Aorta (tissue), 5 donors: Measurements from ENCODE around the gene CACNA1E. TPM values are rescaled to one million over a fixed set of nuclear protein-coding genes. Genes with fewer than 3 reads are reported as not detected.

Experiments used
- ATAC-seq: fragments of 200-7000 bp; cut with Tn5 transposase; one replicate; pipeline ENCODE4 v1.9.1; 2022; ENCODE audit warnings: moderate library complexity; ENCODE audit not compliant: low FRiP score
- DNase-seq, 2 donors: peaks; one replicate each; pipeline ENCODE4 v3.0.0-alpha.2; 2020
- H3K27ac ChIP-seq, 2 donors: one replicate each; pipeline ENCODE4 v1.5.1; 2013; ENCODE audit warnings: low read length in 2 of 2, mild to moderate bottlenecking in 2 of 2, moderate library complexity in 2 of 2, control low read depth in 1 of 2, inconsistent platforms in 1 of 2, low read depth in 1 of 2
- H3K27me3 ChIP-seq, 2 donors: one replicate each; pipeline ENCODE4 v1.6.1; 2013; ENCODE audit warnings: control low read depth in 1 of 2, low read length in 1 of 2, mild to moderate bottlenecking in 1 of 2, moderate library complexity in 1 of 2; ENCODE audit not compliant: insufficient read depth in 2 of 2, control insufficient read depth in 1 of 2
- H3K36me3 ChIP-seq, 2 donors: one replicate each; pipeline ENCODE4 v1.6.1; 2013; ENCODE audit warnings: control low read depth in 1 of 2, low read length in 1 of 2, mild to moderate bottlenecking in 1 of 2; ENCODE audit not compliant: insufficient read depth in 2 of 2, control insufficient read depth in 1 of 2
- H3K4me1 ChIP-seq, 2 donors: one replicate each; pipeline ENCODE4 v1.6.1; 2013; ENCODE audit warnings: low read length in 2 of 2, control low read depth in 1 of 2, mild to moderate bottlenecking in 1 of 2, moderate library complexity in 1 of 2; ENCODE audit not compliant: insufficient read depth in 2 of 2, control insufficient read depth in 1 of 2
- H3K4me3 ChIP-seq, 2 donors: one replicate each; pipeline ENCODE4 v1.5.1; 2013; ENCODE audit warnings: low read length in 2 of 2, control low read depth in 1 of 2, mild to moderate bottlenecking in 1 of 2
- H3K9me3 ChIP-seq: one replicate; pipeline ENCODE4 v1.6.1; 2013; ENCODE audit warnings: mild to moderate bottlenecking, low read length; ENCODE audit not compliant: control insufficient read depth
- WGBS, 2 donors: extraction: QIAGEN DNeasy Blood & Tissue Kit; methylation state at CpG; one replicate each; pipeline ENCODE4 v1.1.7; 2013; 5-methylcytosine and 5-hydroxymethylcytosine counted together
- intact Hi-C, 2 donors: fragments of 100-400 bp; cut with DNase I; formaldehyde crosslinking; loops; one replicate each; pipeline versions ENCODE4 v1.14.2 to v1.15.0; 2022
- polyA plus RNA-seq, 2 donors: library from polyadenylated mRNA; stranded (reverse); fragments of 200-250 nt; gene quantifications; one replicate each; pipeline ENCODE4 v1.2.3, GENCODE V29; 2013
- total RNA-seq, 2 donors: library from RNA; stranded (reverse); fragmentation: NEBNext Ultra II Directional; extraction: Animal tissue kit (Norgen Biotek cat#: 25700); gene quantifications; one replicate each; pipeline ENCODE4 v1.2.1, GENCODE V29; 2021
- donor health status: healthy with polysubstance abuse.
- donor health status: Bipolar disorder and iron deficiency.
- donor health status: DM: no; HTN: no; CAD: no.
- donor health status: DM: no; HTN: no; CAD: no.
- donor health status: DM: yes; HTN: yes; CAD: no.

The CACNA1E gene
- total and polyA plus RNA-seq, 4 donors = 0.06 to 0.19 TPM; not detected in 2

DNA sequence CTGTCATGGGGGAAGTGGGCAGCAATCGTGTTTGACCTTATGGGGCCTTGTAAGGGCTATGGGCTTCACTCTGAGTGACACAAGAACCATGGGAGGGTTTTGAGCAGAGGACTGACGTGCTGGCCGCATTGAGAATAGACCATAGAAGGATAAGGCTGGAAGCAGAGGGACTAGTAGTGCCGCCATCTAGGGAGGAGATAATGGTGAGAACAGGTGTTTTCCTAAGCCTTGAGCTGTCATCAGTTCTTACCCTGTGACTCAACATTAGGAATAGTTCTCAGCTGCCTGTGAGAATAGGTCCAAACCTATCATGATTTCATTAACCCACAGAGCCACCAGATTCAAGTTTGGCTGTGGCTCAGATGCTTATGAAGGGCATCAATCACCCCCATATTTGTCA, 228.5 kb downstream of the CACNA1E start:
- 85 to 86% methylated on average over 4 of the region's 4 CpGs for WGBS, 2 donors

GRCh38 chr1:181712711-181713110, 229.4 kb downstream of the CACNA1E start:
- no peaks in the 10 kb centered on the region for H3K4me1 ChIP-seq
- no peak overlapping the region for H3K4me3 ChIP-seq
- H3K9me3 ChIP-seq = peaks cover 2% of the 10 kb centered on the region
- no peak for ATAC-seq
- WGBS, 2 donors = 79 to 86% methylated on average over 9 of the region's 9 CpGs
- DNase-seq = no peak
- intact Hi-C loops = no loop called here
- no peaks in the 10 kb centered on the region for H3K36me3 ChIP-seq
- no peaks in the 10 kb centered on the region for H3K27me3 ChIP-seq
- H3K27ac ChIP-seq = no peak overlapping the region

More for the DNA sequence above, 228.5 kb downstream of the CACNA1E start:
- no peak overlapping the region for H3K4me3 ChIP-seq
- H3K27me3 ChIP-seq = no peaks in the 10 kb centered on the region
- no peaks in the 10 kb centered on the region for H3K36me3 ChIP-seq
- DNase-seq (no peak), ATAC-seq (no peak)
- H3K9me3 ChIP-seq = peaks cover 2% of the 10 kb centered on the region
- H3K4me1 ChIP-seq = no peaks in the 10 kb centered on the region
- no peak overlapping the region for H3K27ac ChIP-seq
- intact Hi-C loops = no loop called here

GRCh38 chr1:181714428-181714827, 231.1 kb downstream of the CACNA1E start:
- Histone ChIP-seq H3K27ac (no peak overlapping the region), H3K9me3 (peaks cover 2% of the 10 kb centered on the region), H3K27me3 (no peaks in the 10 kb centered on the region), H3K36me3 (no peaks in the 10 kb centered on the region), H3K4me1 (no peaks in the 10 kb centered on the region), H3K4me3 (no peak overlapping the region)
- ATAC-seq (no peak), DNase-seq (no peak)
- intact Hi-C loops = no loop called here
- WGBS, 2 donors = 53 to 57% methylated on average over 2 of the region's 2 CpGs

GRCh38 chr1:181718034-181718433, 234.7 kb downstream of the CACNA1E start:
- no peak for ATAC-seq

DNA sequence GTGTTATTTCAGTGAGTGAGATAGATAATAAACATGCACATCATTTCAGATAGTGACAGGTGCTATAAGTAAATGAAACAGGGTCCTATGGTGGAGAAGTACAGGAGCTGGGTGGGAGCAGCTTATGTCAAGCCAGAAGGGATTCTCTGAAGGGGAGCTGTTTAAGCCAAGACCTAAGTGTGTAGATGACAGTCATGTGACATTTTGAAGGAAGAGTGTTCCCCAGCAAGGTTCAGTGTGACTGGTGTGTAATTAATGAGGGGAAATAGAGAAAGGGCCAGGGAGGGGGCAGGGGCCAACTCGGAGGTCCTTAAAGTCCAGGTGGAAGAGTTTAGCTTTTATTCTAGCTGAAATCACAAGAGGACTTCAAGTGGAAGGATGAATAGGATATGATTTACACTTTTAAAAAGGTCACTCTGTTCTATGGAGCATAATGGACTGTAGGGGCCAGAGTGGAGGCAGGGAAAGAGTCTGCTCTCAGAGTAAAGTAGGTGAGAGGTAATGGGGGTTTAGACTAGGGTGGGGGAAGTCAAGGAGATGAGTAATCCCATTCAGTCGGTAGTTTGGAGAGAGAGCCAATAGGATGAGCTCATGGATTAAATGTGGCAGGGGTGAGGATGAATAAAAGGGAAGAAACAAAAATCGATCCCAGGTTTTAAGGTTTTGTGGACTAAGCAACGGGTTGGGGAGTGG, 243.1 kb downstream of the CACNA1E start:
- H3K27me3 ChIP-seq = no peaks in the 10 kb centered on the region
- DNase-seq = no peak
- no peak for ATAC-seq
- no peak overlapping the region for H3K27ac ChIP-seq
- H3K4me3 ChIP-seq = no peak overlapping the region
- H3K9me3 ChIP-seq = no peaks in the 10 kb centered on the region
- H3K36me3 ChIP-seq = no peaks in the 10 kb centered on the region
- intact Hi-C loops = no loop called here
- 53 to 55% methylated on average over 4 of the region's 4 CpGs for WGBS, 2 donors
- H3K4me1 ChIP-seq = no peaks in the 10 kb centered on the region

More at GRCh38 chr1:181718034-181718433, 234.7 kb downstream of the CACNA1E start:
- Histone ChIP-seq H3K36me3 (no peaks in the 10 kb centered on the region), H3K27ac (no peak overlapping the region), H3K4me3 (no peak overlapping the region), H3K4me1 (no peaks in the 10 kb centered on the region), H3K9me3 (no peaks in the 10 kb centered on the region), H3K27me3 (peaks cover 0 to 1% of the 10 kb centered on the region in 2 donors)
- 63 to 64% methylated on average over 6 of the region's 6 CpGs for WGBS, 2 donors
- DNase-seq = no peak
- intact Hi-C loops = no loop called here

- no peak for ATAC-seq
- H3K27ac ChIP-seq = no peak overlapping the region
- 91 to 93% methylated on average over 7 of the region's 7 CpGs for WGBS, 2 donors
These were observed 247.3 kb downstream of the CACNA1E start for GRCh38 chr1:181730606-181731005.

GRCh38 chr1:181732218-181732990, 249.1 kb downstream of the CACNA1E start:
- no peaks in the 10 kb centered on the region for H3K9me3 ChIP-seq
- H3K27ac ChIP-seq = no peak overlapping the region
- WGBS, 2 donors = 96 to 97% methylated on average over 31 of the region's 31 CpGs
- intact Hi-C loops = no loop called here
- H3K36me3 ChIP-seq = no peaks in the 10 kb centered on the region
- no peaks in the 10 kb centered on the region for H3K27me3 ChIP-seq
- ATAC-seq = no peak
- no peak for DNase-seq
- no peak overlapping the region for H3K4me3 ChIP-seq
- H3K4me1 ChIP-seq = no peaks in the 10 kb centered on the region

More at GRCh38 chr1:181730606-181731005, 247.3 kb downstream of the CACNA1E start:
- Histone ChIP-seq H3K4me3 (no peak overlapping the region), H3K4me1 (no peaks in the 10 kb centered on the region), H3K9me3 (no peaks in the 10 kb centered on the region), H3K27me3 (no peaks in the 10 kb centered on the region), H3K36me3 (no peaks in the 10 kb centered on the region)
- no peak for DNase-seq
- intact Hi-C loops = no loop called here

DNA sequence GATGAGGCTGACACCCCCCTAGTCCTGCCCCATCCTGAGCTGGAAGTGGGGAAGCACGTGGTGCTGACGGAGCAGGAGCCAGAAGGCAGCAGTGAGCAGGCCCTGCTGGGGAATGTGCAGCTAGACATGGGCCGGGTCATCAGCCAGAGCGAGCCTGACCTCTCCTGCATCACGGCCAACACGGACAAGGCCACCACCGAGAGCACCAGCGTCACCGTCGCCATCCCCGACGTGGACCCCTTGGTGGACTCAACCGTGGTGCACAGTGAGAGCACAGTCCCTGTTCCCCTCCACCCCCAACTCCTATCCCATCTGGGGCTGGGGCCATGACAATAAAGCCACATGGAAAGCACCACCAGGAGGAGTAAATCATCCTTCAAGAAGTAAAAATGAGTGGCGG, 250.2 kb downstream of the CACNA1E start:
- no peaks in the 10 kb centered on the region for H3K27me3 ChIP-seq
- no peaks in the 10 kb centered on the region for H3K36me3 ChIP-seq
- ATAC-seq (no peak), DNase-seq (no peak)
- 93 to 95% methylated on average over 14 of the region's 14 CpGs for WGBS, 2 donors
- no peaks in the 10 kb centered on the region for H3K4me1 ChIP-seq
- H3K27ac ChIP-seq = no peak overlapping the region
- intact Hi-C loops = no loop called here
- H3K9me3 ChIP-seq = no peaks in the 10 kb centered on the region
- H3K4me3 ChIP-seq = no peak overlapping the region

GRCh38 chr1:181737056-181737455, 253.7 kb downstream of the CACNA1E start:
- H3K9me3 ChIP-seq = no peaks in the 10 kb centered on the region
- WGBS, 2 donors = 58% methylated on average over 5 of the region's 5 CpGs
- no peak for ATAC-seq
- DNase-seq = no peak
- no peaks in the 10 kb centered on the region for H3K36me3 ChIP-seq
- intact Hi-C loops = no loop called here
- no peaks in the 10 kb centered on the region for H3K4me1 ChIP-seq
- no peak overlapping the region for H3K4me3 ChIP-seq
- no peak overlapping the region for H3K27ac ChIP-seq
- no peaks in the 10 kb centered on the region for H3K27me3 ChIP-seq
